Caco-2 (cell line): ENCODE results near the gene ADM. TPM values are rescaled to one million over a fixed set of nuclear protein-coding genes. Genes with fewer than 3 reads are reported as not detected.

Experiments
- BruUV-seq: library from RNA; stranded (reverse); fragments of 400-500 nt; replicated peaks from 2 replicates; lab custom pipeline; 2021; lab: Mats Ljungman, UMichigan
- CTCF ChIA-PET: fragments of 300-600 bp; sonication (Branson Sonifier 250); formaldehyde crosslinking; loops from one replicate; lab custom pipeline; 2022; ENCODE audit warnings: antibody characterized with exemption; lab: Charles Lee
- POLR2A ChIA-PET: fragments of 300-600 bp; sonication (Branson Sonifier 250); formaldehyde crosslinking; loops from one replicate; lab custom pipeline; 2022; ENCODE audit warnings: antibody characterized with exemption; lab: Charles Lee
- DNase-seq, 2 experiments: peaks; one replicate each; pipeline versions ENCODE4 v3.0.0 to v3.0.0-alpha.2; 2020 to 2022
- H3K27me3 ChIP-seq: replicated peaks from 2 replicates; pipeline ENCODE4 v1.6.0; 2011; ENCODE audit warnings: low read length; ENCODE audit not compliant: control insufficient read depth, insufficient read depth
- H3K36me3 ChIP-seq: 2 replicates; pipeline ENCODE4 v1.5.1; 2011; ENCODE audit warnings: low read length; ENCODE audit not compliant: control insufficient read depth, insufficient read depth
- H3K4me1 ChIP-seq: fragments of 250-450 bp; sonication (Bioruptor Pico); 2 replicates; pipeline ENCODE4 v1.5.1; 2020; ENCODE audit warnings: mild to moderate bottlenecking
- H3K4me3 ChIP-seq: 2 replicates; pipeline ENCODE4 v1.5.1; 2011; ENCODE audit warnings: low read depth, mild to moderate bottlenecking, control low read depth, low read length
- H3K9me3 ChIP-seq: fragments of 250-450 bp; sonication (Bioruptor Pico); 2 replicates; pipeline ENCODE4 v1.5.1; 2020; ENCODE audit warnings: mild to moderate bottlenecking, moderate library complexity
- H3K27ac Mint-ChIP-seq: one replicate; pipeline ENCODE4 v1.8.0; 2022; ENCODE audit warnings: mixed read lengths; ENCODE audit not compliant: unreplicated experiment
- H3K27me3 Mint-ChIP-seq: one replicate; pipeline ENCODE4 v1.8.0; 2022; ENCODE audit warnings: mixed read lengths; ENCODE audit not compliant: insufficient read depth, unreplicated experiment
- H3K36me3 Mint-ChIP-seq: one replicate; pipeline ENCODE4 v1.8.0; 2022; ENCODE audit warnings: mild to moderate bottlenecking, mixed read lengths; ENCODE audit not compliant: insufficient read depth, unreplicated experiment
- H3K4me1 Mint-ChIP-seq: one replicate; pipeline ENCODE4 v1.8.0; 2022; ENCODE audit warnings: low read depth, mixed read lengths; ENCODE audit not compliant: unreplicated experiment
- H3K4me3 Mint-ChIP-seq: one replicate; pipeline ENCODE4 v1.8.0; 2022; ENCODE audit warnings: mild to moderate bottlenecking, moderate library complexity, mixed read lengths; ENCODE audit not compliant: unreplicated experiment
- H3K9me3 Mint-ChIP-seq: one replicate; pipeline ENCODE4 v1.8.0; 2022; ENCODE audit warnings: mixed read lengths; ENCODE audit not compliant: unreplicated experiment
- intact Hi-C: fragments of 100-400 bp; cut with micrococcal nuclease; formaldehyde crosslinking; loops from one replicate; pipeline ENCODE4 v1.10.0; 2022; ENCODE audit not compliant: unreplicated experiment
- total RNA-seq: library from RNA; stranded (reverse); gene quantifications from 2 replicates; pipeline ENCODE4 v1.2.3, GENCODE V29; 2022
- TF ChIP-seq, protein P1 (sequence below), 2 experiments: fragments of 200-600 bp in 1 of 2; IDR thresholded peaks; 1 replicate in 1 of 2; 2 replicates in 1 of 2; pipeline versions ENCODE4 v1.5.1 to v1.8.0; 2011 to 2022; ENCODE audit warnings: antibody characterized with exemption in 1 of 2, control low read depth in 1 of 2, inconsistent platforms in 1 of 2, low read depth in 1 of 2, low read length in 1 of 2, mild to moderate bottlenecking in 1 of 2, moderate library complexity in 1 of 2; ENCODE audit not compliant: insufficient read depth in 1 of 2, severe bottlenecking in 1 of 2, unreplicated experiment in 1 of 2

The ADM gene
- total RNA-seq, 1 experiment from 2014 or later, result 127 TPM

DNA sequence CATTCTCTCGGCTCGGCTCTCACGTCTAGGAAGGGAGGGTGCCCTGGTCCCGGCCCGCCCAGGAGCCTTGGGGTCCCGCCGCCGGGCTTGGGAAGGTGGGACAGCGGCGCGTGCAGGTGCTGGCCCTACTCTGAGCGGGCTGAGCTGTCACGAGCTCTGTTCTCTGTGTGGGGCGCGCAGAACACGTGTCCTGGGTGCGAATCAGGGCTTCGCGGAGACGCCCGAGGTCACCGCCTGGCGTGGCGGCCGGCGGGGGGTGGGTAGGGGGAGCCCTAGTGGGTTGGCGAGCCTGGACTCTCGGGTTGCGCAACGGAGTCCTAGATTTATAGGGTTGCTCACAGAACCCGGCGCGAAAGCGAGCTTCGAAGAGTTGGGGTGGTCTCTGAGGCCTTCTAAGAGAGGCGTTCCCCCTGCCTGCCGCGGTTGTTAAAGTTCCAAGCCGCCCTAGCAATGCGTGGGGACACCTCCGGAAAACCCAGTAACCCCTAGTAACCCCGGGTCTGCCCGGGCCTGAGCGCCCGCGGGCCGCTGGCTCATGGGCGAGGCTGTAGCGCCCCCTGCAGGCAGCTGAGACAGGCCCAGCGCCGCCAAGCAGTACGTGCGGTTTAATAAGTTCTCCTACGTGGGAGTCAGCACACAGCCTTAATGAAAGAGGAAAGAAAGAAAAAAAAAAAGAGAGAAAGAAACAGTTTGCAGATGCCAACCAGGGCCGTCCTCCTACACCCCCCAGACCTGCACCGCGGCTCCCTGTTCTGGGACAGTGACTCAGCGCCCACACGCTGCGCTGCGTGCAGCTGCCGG is 2.7 kb downstream of the ADM start:
- Histone ChIP-seq H3K4me3 (peak overlapping the region; percentile 64), H3K27me3 (no peaks in the 10 kb centered on the region), H3K9me3 (no peaks in the 10 kb centered on the region), H3K36me3 (0 out of 2 replicates have a peak, but pooled peaks cover 2% of the 10 kb centered on the region), H3K4me1 (peaks cover 28% of the 10 kb centered on the region)
- Mint-ChIP-seq H3K9me3 (no peaks in the 10 kb centered on the region), H3K27ac (peak overlapping the region; percentile 81), H3K27me3 (peaks cover 3% of the 10 kb centered on the region), H3K4me3 (peak overlapping the region; percentile 85), H3K4me1 (peaks cover 36% of the 10 kb centered on the region), H3K36me3 (peaks cover 81% of the 10 kb centered on the region)
- ChIA-PET CTCF (interaction anchor here (0.6 to 1.6 kb wide), 7 partner anchors 12 to 595 kb away, joined by 3 to 10 read pairs (median 5); no protein-coding TSS in a partner anchor), POLR2A (interaction anchor here (0.6 to 1.4 kb wide), 5 partner anchors 19 to 973 kb away, joined by 3 to 6 read pairs (median 4); partner anchors contain the start of gene RNF141)
- intact Hi-C loops, result loop anchor here (1.0 to 5.0 kb wide), 4 partner anchors 45 to 450 kb away; no protein-coding TSS in a partner anchor
- TF ChIP-seq, protein P1, sequence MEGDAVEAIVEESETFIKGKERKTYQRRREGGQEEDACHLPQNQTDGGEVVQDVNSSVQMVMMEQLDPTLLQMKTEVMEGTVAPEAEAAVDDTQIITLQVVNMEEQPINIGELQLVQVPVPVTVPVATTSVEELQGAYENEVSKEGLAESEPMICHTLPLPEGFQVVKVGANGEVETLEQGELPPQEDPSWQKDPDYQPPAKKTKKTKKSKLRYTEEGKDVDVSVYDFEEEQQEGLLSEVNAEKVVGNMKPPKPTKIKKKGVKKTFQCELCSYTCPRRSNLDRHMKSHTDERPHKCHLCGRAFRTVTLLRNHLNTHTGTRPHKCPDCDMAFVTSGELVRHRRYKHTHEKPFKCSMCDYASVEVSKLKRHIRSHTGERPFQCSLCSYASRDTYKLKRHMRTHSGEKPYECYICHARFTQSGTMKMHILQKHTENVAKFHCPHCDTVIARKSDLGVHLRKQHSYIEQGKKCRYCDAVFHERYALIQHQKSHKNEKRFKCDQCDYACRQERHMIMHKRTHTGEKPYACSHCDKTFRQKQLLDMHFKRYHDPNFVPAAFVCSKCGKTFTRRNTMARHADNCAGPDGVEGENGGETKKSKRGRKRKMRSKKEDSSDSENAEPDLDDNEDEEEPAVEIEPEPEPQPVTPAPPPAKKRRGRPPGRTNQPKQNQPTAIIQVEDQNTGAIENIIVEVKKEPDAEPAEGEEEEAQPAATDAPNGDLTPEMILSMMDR (IDR thresholded peaks at IDR 0.05; ENCODE audit: insufficient read depth in 1 of 2, low read depth in 1 of 2, low read length in 1 of 2, severe bottlenecking in 1 of 2, unreplicated experiment in 1 of 2), result peak; percentile 88 to 97
- peak; percentile 83 to 90 for DNase-seq
- BruUV-seq, result no TSS peak

DNA sequence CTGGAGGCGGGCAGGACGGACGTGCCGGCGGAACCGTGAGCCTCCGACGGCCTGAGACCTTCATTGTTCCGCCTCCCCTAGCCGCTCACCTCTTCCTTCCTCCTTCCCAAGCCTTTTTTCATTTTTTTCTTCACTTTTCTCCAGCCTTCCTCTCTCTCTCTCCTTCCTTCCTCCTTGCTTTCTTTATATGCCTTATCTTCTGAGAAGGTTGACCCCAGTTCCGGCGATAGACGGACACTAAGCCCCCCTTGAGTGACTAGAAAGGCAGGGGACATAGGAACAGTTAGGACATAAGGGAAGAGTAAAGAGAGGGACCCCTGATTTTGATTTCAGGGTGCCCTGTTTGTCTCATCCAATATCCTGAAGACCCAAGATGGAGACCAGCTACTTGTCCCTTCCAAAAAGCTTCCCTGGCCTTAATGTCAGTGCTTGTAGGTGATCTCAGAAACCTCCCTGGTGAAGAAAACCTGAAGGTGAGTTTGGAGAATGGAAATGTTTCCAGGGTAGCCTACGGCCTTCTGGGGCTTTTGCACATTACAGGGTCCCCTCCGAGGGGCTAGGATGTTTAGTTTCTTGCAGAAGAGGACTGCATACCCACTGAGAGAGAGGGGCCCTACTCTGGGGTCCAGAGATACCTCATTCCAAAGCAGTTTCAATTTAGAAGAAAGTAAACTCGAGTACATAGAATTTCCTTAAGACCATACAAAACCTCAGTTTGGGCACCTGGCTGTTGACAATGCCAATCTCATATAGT is 3.5 kb downstream of the ADM start:
- BruUV-seq, result no TSS peak
- TF ChIP-seq, protein P1 (IDR thresholded peaks at IDR 0.05; ENCODE audit: insufficient read depth in 1 of 2, low read depth in 1 of 2, low read length in 1 of 2, severe bottlenecking in 1 of 2, unreplicated experiment in 1 of 2), result no peak
- POLR2A ChIA-PET, result interaction anchor here (0.5 to 1.6 kb wide), 4 partner anchors 9 to 58 kb away, joined by 3 to 6 read pairs (median 4); no protein-coding TSS in a partner anchor

More for the DNA sequence above, 3.5 kb downstream of the ADM start:
- H3K36me3 Mint-ChIP-seq, result peaks cover 80% of the 10 kb centered on the region
- Histone ChIP-seq H3K4me3 (peak overlapping the region; percentile 64), H3K27me3 (no peaks in the 10 kb centered on the region), H3K4me1 (peaks cover 28% of the 10 kb centered on the region), H3K36me3 (0 out of 2 replicates have a peak, but pooled peaks cover 2% of the 10 kb centered on the region), H3K9me3 (no peaks in the 10 kb centered on the region)
- H3K4me1 Mint-ChIP-seq, result peaks cover 36% of the 10 kb centered on the region
- intact Hi-C loops, result loop anchor here (1.0 to 5.0 kb wide), 3 partner anchors 44 to 451 kb away; no protein-coding TSS in a partner anchor
- H3K27ac Mint-ChIP-seq, result peak overlapping the region; percentile 81
- H3K9me3 Mint-ChIP-seq, result no peaks in the 10 kb centered on the region
- no peak for DNase-seq
- CTCF ChIA-PET, result interaction anchor here (1.0 to 2.0 kb wide), 4 partner anchors 13 to 58 kb away, joined by 3 to 18 read pairs (median 8); no protein-coding TSS in a partner anchor
- H3K27me3 Mint-ChIP-seq, result peaks cover 3% of the 10 kb centered on the region
- H3K4me3 Mint-ChIP-seq, result peak overlapping the region; percentile 85
